Measurements from ENCODE around the gene CYB5D1. TPM values are rescaled to one million over a fixed set of nuclear protein-coding genes. Genes with fewer than 3 reads are reported as not detected.

CYB5D1 gene
- total and polyA plus RNA-seq, 2 of the 8 experiments (the other 6 are each of a cell fraction or from before 2014, with no cell fraction given) = 11.0 to 18.0 TPM

- no peak overlapping the region for H2BK5ac ChIP-seq (ENCODE audit: low read depth, low read length)
- no peaks in the 10 kb centered on the region for H4K20me1 ChIP-seq (replicated peaks in 1 of 2; ENCODE audit: control insufficient read depth in 1 of 2, insufficient read depth in 2 of 2, low read length in 2 of 2)
- WGBS, 2 experiments (ENCODE audit: extremely low coverage in 1 of 2, insufficient coverage in 1 of 2, insufficient read length in 1 of 2, insufficient replicate concordance in 2 of 2, low coverage in 1 of 2, low lambda C conversion rate in 2 of 2, missing lambda C conversion rate in 1 of 2) = 87% methylated on average over 11 of the region's 11 CpGs; no CpG with 5 or more reads in 1 of the 2 experiments
- H3K36me3 ChIP-seq (ENCODE audit: control insufficient read depth in 2 of 4, insufficient read depth in 4 of 4, low read length in 3 of 4) = no peaks in the 10 kb centered on the region
- no peak overlapping the region for H2AFZ ChIP-seq (ENCODE audit: low read length)
- no peak overlapping the region for H4K8ac ChIP-seq (ENCODE audit: extremely low read depth, insufficient read depth, low read length)
- no peak overlapping the region for H2BK15ac ChIP-seq (ENCODE audit: low read length)
- no peak overlapping the region for H2BK12ac ChIP-seq (ENCODE audit: low read depth, low read length)
- no peaks in the 10 kb centered on the region for H3K4me1 ChIP-seq (replicated peaks in 1 of 4; ENCODE audit: control insufficient read depth in 3 of 4, insufficient read depth in 4 of 4, low read length in 3 of 4)
- no peak overlapping the region for H3K56ac ChIP-seq (replicated peaks; ENCODE audit: insufficient read length, low read depth, low read length)
- H4K5ac ChIP-seq (ENCODE audit: insufficient read length, low read depth, low read length) = no peak overlapping the region
- no peak overlapping the region for H2AK5ac ChIP-seq (ENCODE audit: low read depth, low read length)
- CTCF ChIA-PET (ENCODE audit: partially characterized antibody) = interaction anchor here (0.9 to 1.5 kb wide), 5 partner anchors 10 to 72 kb away, joined by 3 to 6 read pairs (median 4); no protein-coding TSS in a partner anchor
- no peak overlapping the region for H3K4me2 ChIP-seq (ENCODE audit: insufficient read depth in 1 of 2, low read depth in 2 of 2, low read length in 2 of 2)
- no peak overlapping the region for H3K18ac ChIP-seq (ENCODE audit: extremely low read depth, low read length)
- no peaks in the 10 kb centered on the region for H3K23me2 ChIP-seq (ENCODE audit: low read depth, low read length)
- H2BK20ac ChIP-seq (ENCODE audit: low read length) = no peak overlapping the region
- no peak overlapping the region for H2BK120ac ChIP-seq (replicated peaks; ENCODE audit: low read depth, low read length)
- no peak overlapping the region for H3K4me3 ChIP-seq (ENCODE audit: extremely low read depth in 1 of 4, insufficient read depth in 2 of 4, low read depth in 3 of 4, low read length in 4 of 4)
- H3K79me2 ChIP-seq (ENCODE audit: control insufficient read depth in 1 of 2, insufficient read depth in 2 of 2, low read length in 2 of 2) = no peaks in the 10 kb centered on the region
- no peak for DNase-seq (ENCODE audit: low read depth in 1 of 2, low spot score in 2 of 2)
- H3K27me3 ChIP-seq (replicated peaks in 1 of 4; ENCODE audit: control insufficient read depth in 3 of 4, extremely low read depth in 1 of 4, insufficient read depth in 3 of 4, low read length in 3 of 4) = peaks cover 0 to 2% (median 0%) of the 10 kb centered on the region in 4 experiments; a peak in 1 of 7 replicates
- H3K9me3 ChIP-seq (ENCODE audit: insufficient read depth in 2 of 2, low read depth in 1 of 2, low read length in 1 of 2) = no peaks in the 10 kb centered on the region
- FAIRE-seq = no peak
- H3K23ac ChIP-seq (ENCODE audit: insufficient read length) = no peak overlapping the region
- POLR2A ChIA-PET (ENCODE audit: partially characterized antibody) = no interaction called here
- H3K79me1 ChIP-seq (ENCODE audit: low read depth, low read length) = no peaks in the 10 kb centered on the region
- no peak overlapping the region for H3K27ac ChIP-seq (ENCODE audit: low read depth, low read length)
- no peak overlapping the region for H4K91ac ChIP-seq (replicated peaks; ENCODE audit: insufficient read length, low read length)
- no peak overlapping the region for H3K9ac ChIP-seq (replicated peaks in 1 of 4; ENCODE audit: extremely low read depth in 1 of 4, low read depth in 3 of 4, low read length in 3 of 4)
- H3K4ac ChIP-seq (replicated peaks; ENCODE audit: insufficient read length, low read depth, low read length) = no peak overlapping the region
- H3K14ac ChIP-seq (ENCODE audit: insufficient read length) = no peak overlapping the region
- TF ChIP-seq YY1 (IDR thresholded peaks at IDR 0.05; ENCODE audit: low read depth, low read length) (no peak), SP1 (IDR thresholded peaks at IDR 0.05; ENCODE audit: low read depth, low read length) (no peak), CBX8 (IDR thresholded peaks at IDR 0.05; ENCODE audit: borderline replicate concordance, low read depth, low read length) (no peak), TEAD4 (IDR thresholded peaks at IDR 0.05; ENCODE audit: low read depth, low read length) (no peak), CTBP2 (IDR thresholded peaks at IDR 0.05; ENCODE audit: borderline replicate concordance, insufficient read depth, insufficient read length, low read length) (no peak), SUZ12 (IDR thresholded peaks at IDR 0.05; ENCODE audit: low read length) (no peak), MAX (IDR thresholded peaks at IDR 0.05) (no peak), SP4 (IDR thresholded peaks at IDR 0.05; ENCODE audit: low read length) (no peak), EZH2 (IDR thresholded peaks at IDR 0.05; ENCODE audit: low read depth, low read length, severe bottlenecking) (no peak), FOSL1 (IDR thresholded peaks at IDR 0.05; ENCODE audit: insufficient read depth, low read depth, low read length) (no peak), KDM5A (IDR thresholded peaks at IDR 0.05; ENCODE audit: low read length) (no peak), CREB1 (IDR thresholded peaks at IDR 0.05) (no peak), TAF7 (optimal IDR thresholded peaks at IDR 0.05; ENCODE audit: borderline replicate concordance, low read depth, low read length) (no peak)
Observed at GRCh38 chr17:7809086-7809790, 48.6 kb upstream of the CYB5D1 start.

All from H1 (cell line).